Activated gamma-delta T cell treated with Interleukin-2 at 50 U/mL for 16 hours (primary cell): Measurements from ENCODE around the gene DAZL.

Experiments used
- DNase-seq: peaks from one replicate; pipeline ENCODE4 v3.0.0-alpha.2; 2020

Gene DAZL

GRCh38 chr3:16543242-16543864 lies 61.9 kb downstream of the DAZL start:
- no peak for DNase-seq

- no peak for DNase-seq
These were observed 66.7 kb downstream of the DAZL start for GRCh38 chr3:16538507-16538906.

- DNase-seq, result no peak
These were observed 68.2 kb downstream of the DAZL start for GRCh38 chr3:16536996-16537395.
